Measurements from ENCODE around the gene MVD.

- TF ChIP-seq CTCF (IDR thresholded peaks at IDR 0.05) (no peak), POLR2AphosphoS5 (IDR thresholded peaks at IDR 0.05) (no peak)
Measured at GRCh38 chr16:88623858-88624257, 39.0 kb downstream of the MVD start.

Measured in breast epithelium (tissue), 3 donors.